HEK293 (cell line): Measurements from ENCODE around the gene PEX3.
"Not testable (repeated sequence)": the region's sequence is repeated elsewhere in the genome, so short reads cannot be mapped to it uniquely, and the experiment has no call there.

Experiments
- CTCF ChIA-PET: fragments of 350-600 bp; formaldehyde crosslinking; extraction: SDS; loops from one replicate; lab custom pipeline; 2021; ENCODE audit warnings: antibody characterized with exemption; lab: Yijun Ruan, JAX
- POLR2A ChIA-PET: fragments of 300-600 bp; formaldehyde crosslinking; extraction: SDS; loops from one replicate; lab custom pipeline; 2020; ENCODE audit warnings: antibody characterized with exemption, inconsistent platforms; lab: Yijun Ruan, JAX
- H3K27ac ChIP-seq: fragments of 200-500 bp; sonication (Bioruptor generic); 2 replicates; pipeline ENCODE4 v1.5.1; 2014; ENCODE audit warnings: low read depth, low read length, control low read depth, inconsistent platforms; ENCODE audit errors: extremely low read depth
- H3K36me3 ChIP-seq, 2 experiments: fragments of 200-500 bp in 1 of 2; sonication (Bioruptor generic) in 1 of 2; 1 replicate in 1 of 2; 2 replicates in 1 of 2; pipeline ENCODE4 v1.5.1; 2014 to 2017; ENCODE audit warnings: inconsistent platforms in 2 of 2, low read length in 2 of 2; ENCODE audit not compliant: control insufficient read depth in 2 of 2, insufficient read depth in 1 of 2
- H3K4me1 ChIP-seq: fragments of 200-500 bp; sonication (Bioruptor generic); 2 replicates; pipeline ENCODE4 v1.5.1; 2014; ENCODE audit warnings: mild to moderate bottlenecking, low read length, inconsistent platforms; ENCODE audit not compliant: control insufficient read depth, insufficient read depth
- H3K4me3 ChIP-seq: 2 replicates; pipeline ENCODE4 v1.5.1; 2011; ENCODE audit warnings: low read depth, mild to moderate bottlenecking, control low read depth, low read length, moderate library complexity
- H3K9me3 ChIP-seq: fragments of 200-500 bp; sonication (Bioruptor generic); 2 replicates; pipeline ENCODE4 v1.5.1; 2014; ENCODE audit warnings: low read depth, low read length, inconsistent platforms; ENCODE audit not compliant: control insufficient read depth, insufficient read depth
- IKZF3 ChIP-seq: fragments of 450-650 bp; IDR thresholded peaks from 2 replicates; pipeline ENCODE4 v1.5.0; 2018; ENCODE audit warnings: missing biosample characterization, mild to moderate bottlenecking, missing genetic modification characterization, moderate library complexity
- MEIS1 ChIP-seq: sonication (generic); formaldehyde crosslinking; IDR thresholded peaks from 2 replicates; pipeline ENCODE4 v1.8.1; 2022; ENCODE audit warnings: missing genetic modification reagents, mild to moderate bottlenecking, borderline replicate concordance
- ZEB2 ChIP-seq: fragments of 450-650 bp; formaldehyde crosslinking; IDR thresholded peaks from 2 replicates; pipeline ENCODE4 v1.5.1; 2016; ENCODE audit warnings: missing biosample characterization, missing genetic modification characterization
- ZFP3 ChIP-seq: fragments of 450-650 bp; formaldehyde crosslinking; IDR thresholded peaks from 2 replicates; pipeline ENCODE4 v1.5.1; 2016; ENCODE audit warnings: low read depth, missing biosample characterization, missing genetic modification characterization
- ZNF121 ChIP-seq: fragments of 450-650 bp; formaldehyde crosslinking; IDR thresholded peaks from 2 replicates; pipeline ENCODE4 v1.5.1; 2016; ENCODE audit warnings: missing biosample characterization, missing genetic modification characterization
- ZNF146 ChIP-seq: fragments of 450-650 bp; formaldehyde crosslinking; IDR thresholded peaks from 2 replicates; pipeline ENCODE4 v1.5.1; 2016; ENCODE audit warnings: missing biosample characterization, missing genetic modification characterization
- ZNF280D ChIP-seq: fragments of 450-650 bp; formaldehyde crosslinking; IDR thresholded peaks from 2 replicates; pipeline ENCODE4 v1.5.1; 2016; ENCODE audit warnings: missing biosample characterization, missing genetic modification characterization
- ZNF513 ChIP-seq: fragments of 450-650 bp; IDR thresholded peaks from 2 replicates; pipeline ENCODE4 v1.5.1; 2018; ENCODE audit warnings: missing biosample characterization, missing genetic modification characterization
- ZNF548 ChIP-seq: fragments of 450-650 bp; formaldehyde crosslinking; IDR thresholded peaks from 2 replicates; pipeline ENCODE4 v1.5.1; 2016; ENCODE audit warnings: missing biosample characterization, missing genetic modification characterization
- ZNF549 ChIP-seq: fragments of 450-650 bp; IDR thresholded peaks from 2 replicates; pipeline ENCODE4 v1.5.1; 2018; ENCODE audit warnings: missing biosample characterization, missing genetic modification characterization, mild to moderate bottlenecking, inconsistent platforms, moderate library complexity
- ZNF580 ChIP-seq: fragments of 450-650 bp; formaldehyde crosslinking; IDR thresholded peaks from 2 replicates; pipeline ENCODE4 v1.5.1; 2016; ENCODE audit warnings: missing biosample characterization, missing genetic modification characterization
- ZNF629 ChIP-seq: fragments of 450-650 bp; formaldehyde crosslinking; IDR thresholded peaks from 2 replicates; pipeline ENCODE4 v1.5.1; 2017; ENCODE audit warnings: missing biosample characterization, missing genetic modification characterization
- ZNF777 ChIP-seq: fragments of 450-650 bp; formaldehyde crosslinking; IDR thresholded peaks from 2 replicates; pipeline ENCODE4 v1.5.1; 2017; ENCODE audit warnings: missing biosample characterization, missing genetic modification characterization, borderline replicate concordance
- ZNF837 ChIP-seq: fragments of 450-650 bp; formaldehyde crosslinking; IDR thresholded peaks from 2 replicates; pipeline ENCODE4 v1.5.1; 2016; ENCODE audit warnings: missing biosample characterization, missing genetic modification characterization

Gene PEX3

GRCh38 chr6:143443096-143443495 lies 7.5 kb upstream of the PEX3 start:
- Histone ChIP-seq H3K9me3 (no peaks in the 10 kb centered on the region), H3K4me3 (no peak overlapping the region), H3K36me3 (peaks cover 4 to 38% of the 10 kb centered on the region in 2 experiments; a peak in 2 of 3 replicates), H3K27ac (no peak overlapping the region), H3K4me1 (no peaks in the 10 kb centered on the region)
- CTCF ChIA-PET = interaction anchor here (0.6 to 1.9 kb wide), 5 partner anchors 9 to 694 kb away, joined by 3 to 8 read pairs (median 4); no protein-coding TSS in a partner anchor
- POLR2A ChIA-PET = interaction anchor here (0.7 kb wide), 1 partner anchor 401 kb away, joined by 4 read pairs; no protein-coding TSS in a partner anchor
- TF ChIP-seq ZEB2 (tag by site-specific recombination) = no peak
- no peak for TF ChIP-seq ZNF549
- TF ChIP-seq ZNF777 (tag by site-specific recombination) = no peak
- TF ChIP-seq ZNF513 (tag by site-specific recombination) = no peak
- TF ChIP-seq ZFP3 (tag by site-specific recombination) = no peak
- TF ChIP-seq ZNF629 (tag by site-specific recombination) = no peak

- H3K4me1 ChIP-seq, H3K36me3 ChIP-seq, H3K9me3 ChIP-seq, H3K4me3 ChIP-seq, POLR2A ChIA-PET, H3K27ac ChIP-seq: not testable (repeated sequence)
- CTCF ChIA-PET = interaction anchor here (0.7 to 1.1 kb wide), 3 partner anchors 20 to 600 kb away, joined by 3 to 5 read pairs (median 3); no protein-coding TSS in a partner anchor
- TF ChIP-seq ZNF580 (peak; percentile 91), ZNF146 (peak; percentile 99), ZNF280D (tag by site-specific recombination) (peak; percentile 47; the same call in 1 of the 2 replicates)
- TF ChIP-seq, all 188 proteins: peak for 3; not testable (repeated sequence) for 185
Observed at GRCh38 chr6:143447865-143448264, 2.7 kb upstream of the PEX3 start.

- CTCF ChIA-PET = interaction anchor here (0.6 to 1.2 kb wide), 3 partner anchors 22 to 974 kb away, joined by 3 to 6 read pairs (median 4); partner anchors contain the start of gene FUCA2
- TF ChIP-seq ZNF121 (tag by site-specific recombination) = 0 out of 2 replicates have a peak, but pooled peaks have one; percentile 43
- TF ChIP-seq MEIS1 (CRISPR knock-in tag) = no peak
- no peak for TF ChIP-seq ZNF548 (tag by site-specific recombination)
- no peak for TF ChIP-seq ZNF837
- no peak for TF ChIP-seq IKZF3 (tag by site-specific recombination)
- POLR2A ChIA-PET = no interaction called here
- Histone ChIP-seq H3K27ac (no peak overlapping the region), H3K4me1 (peaks cover 4% of the 10 kb centered on the region; the same call in 1 of the 2 replicates), H3K36me3 (peaks cover 7 to 13% of the 10 kb centered on the region in 2 experiments; a peak in 2 of 3 replicates), H3K4me3 (peak overlapping the region; percentile 87), H3K9me3 (no peaks in the 10 kb centered on the region)
Observed at GRCh38 chr6:143449082-143449713, 1.4 kb upstream of the PEX3 start.
